Tibial nerve (tissue), 4 donors: ENCODE results near the gene TSC22D4.

Experiments
- EP300 ChIP-seq, 2 donors: sonication (generic); formaldehyde crosslinking; IDR thresholded peaks; one replicate each; pipeline ENCODE4 v1.6.1; 2017; ENCODE audit warnings: antibody characterized with exemption in 2 of 2, mild to moderate bottlenecking in 1 of 2
- POLR2A ChIP-seq, 2 donors: fragments of 450-650 bp; IDR thresholded peaks; one replicate each; pipeline ENCODE4 v1.6.1; 2017; ENCODE audit warnings: antibody characterized with exemption in 2 of 2, mild to moderate bottlenecking in 2 of 2, moderate library complexity in 2 of 2
- TF ChIP-seq, protein P1 (sequence below), 5 experiments: fragments of 200-600 bp in 3 of 5; fragments of 450-650 bp in 2 of 5; sonication (generic) in 3 of 5; IDR thresholded peaks; one replicate each; pipeline ENCODE4 v1.5.1; 2016 to 2019; ENCODE audit warnings: antibody characterized with exemption in 5 of 5, mild to moderate bottlenecking in 3 of 5, moderate library complexity in 2 of 5

DNA sequence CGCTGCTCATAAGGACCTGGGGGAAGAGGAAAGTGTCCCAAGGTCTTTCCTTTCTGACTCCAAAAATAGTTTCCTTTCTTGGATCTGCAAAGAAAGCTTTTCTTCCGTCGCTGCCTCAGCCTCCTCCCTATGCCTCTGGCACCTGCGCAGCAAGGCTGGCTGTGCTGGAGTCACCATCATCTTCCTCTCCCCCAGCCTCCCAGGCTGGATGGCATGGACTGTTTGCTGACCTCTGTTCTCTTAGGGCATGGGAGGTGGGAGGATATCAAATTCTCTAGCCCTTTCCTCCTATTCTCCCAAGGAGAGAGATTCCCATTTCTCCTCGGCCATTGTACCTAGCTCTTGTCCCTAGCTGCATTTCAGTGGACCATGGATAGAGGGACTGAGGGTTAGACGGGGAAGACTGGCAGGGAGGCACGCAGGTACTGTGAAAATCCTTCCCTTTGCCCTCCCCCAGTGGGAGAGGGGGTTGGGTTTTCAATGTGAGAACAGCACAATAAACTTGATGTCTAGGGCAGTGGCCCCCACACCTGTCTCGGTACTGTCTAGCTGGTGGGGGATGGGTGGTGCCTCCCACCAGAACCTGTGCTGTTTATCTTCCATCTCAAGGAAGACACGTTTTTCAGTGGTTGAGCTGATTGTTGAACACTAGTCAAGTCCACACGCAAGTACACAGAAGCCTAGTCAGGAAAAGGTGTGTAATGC is 45.3 kb downstream of the TSC22D4 start:
- TF ChIP-seq, protein P1, sequence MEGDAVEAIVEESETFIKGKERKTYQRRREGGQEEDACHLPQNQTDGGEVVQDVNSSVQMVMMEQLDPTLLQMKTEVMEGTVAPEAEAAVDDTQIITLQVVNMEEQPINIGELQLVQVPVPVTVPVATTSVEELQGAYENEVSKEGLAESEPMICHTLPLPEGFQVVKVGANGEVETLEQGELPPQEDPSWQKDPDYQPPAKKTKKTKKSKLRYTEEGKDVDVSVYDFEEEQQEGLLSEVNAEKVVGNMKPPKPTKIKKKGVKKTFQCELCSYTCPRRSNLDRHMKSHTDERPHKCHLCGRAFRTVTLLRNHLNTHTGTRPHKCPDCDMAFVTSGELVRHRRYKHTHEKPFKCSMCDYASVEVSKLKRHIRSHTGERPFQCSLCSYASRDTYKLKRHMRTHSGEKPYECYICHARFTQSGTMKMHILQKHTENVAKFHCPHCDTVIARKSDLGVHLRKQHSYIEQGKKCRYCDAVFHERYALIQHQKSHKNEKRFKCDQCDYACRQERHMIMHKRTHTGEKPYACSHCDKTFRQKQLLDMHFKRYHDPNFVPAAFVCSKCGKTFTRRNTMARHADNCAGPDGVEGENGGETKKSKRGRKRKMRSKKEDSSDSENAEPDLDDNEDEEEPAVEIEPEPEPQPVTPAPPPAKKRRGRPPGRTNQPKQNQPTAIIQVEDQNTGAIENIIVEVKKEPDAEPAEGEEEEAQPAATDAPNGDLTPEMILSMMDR (IDR thresholded peaks at IDR 0.05) = no peak
- TF ChIP-seq POLR2A (IDR thresholded peaks at IDR 0.05) (no peak), EP300 (IDR thresholded peaks at IDR 0.05) (no peak)
